WERI-Rb-1 (cell line): ENCODE data around the gene RRBP1.

Experiments
- DNase-seq: peaks from one replicate; pipeline ENCODE4 v3.0.0-alpha.2; 2020
- H3K27ac ChIP-seq: fragments of 250-450 bp; sonication (Bioruptor Pico); 2 replicates; pipeline ENCODE4 v1.5.1; 2020; ENCODE audit warnings: mild to moderate bottlenecking, moderate library complexity
- H3K27me3 ChIP-seq: fragments of 250-450 bp; sonication (Bioruptor Pico); 2 replicates; pipeline ENCODE4 v1.5.1; 2021; ENCODE audit warnings: mild to moderate bottlenecking, low read depth, moderate library complexity; ENCODE audit not compliant: insufficient read depth, severe bottlenecking
- H3K36me3 ChIP-seq: fragments of 250-450 bp; sonication (Bioruptor Pico); 2 replicates; pipeline ENCODE4 v1.5.1; 2020; ENCODE audit warnings: mild to moderate bottlenecking, moderate library complexity
- H3K4me3 ChIP-seq: 2 replicates; pipeline ENCODE4 v1.5.1; 2011; ENCODE audit warnings: low read depth, mild to moderate bottlenecking, control low read depth, low read length
- H3K9me3 ChIP-seq: fragments of 250-450 bp; sonication (Bioruptor Pico); 2 replicates; pipeline ENCODE4 v1.5.1; 2021; ENCODE audit warnings: mild to moderate bottlenecking, moderate library complexity; ENCODE audit not compliant: severe bottlenecking
- TF ChIP-seq, protein P1 (sequence below): IDR thresholded peaks from 2 replicates; pipeline ENCODE4 v1.5.1; 2011; ENCODE audit warnings: low read depth, mild to moderate bottlenecking, control low read depth, inconsistent platforms, low read length

The RRBP1 gene

DNA sequence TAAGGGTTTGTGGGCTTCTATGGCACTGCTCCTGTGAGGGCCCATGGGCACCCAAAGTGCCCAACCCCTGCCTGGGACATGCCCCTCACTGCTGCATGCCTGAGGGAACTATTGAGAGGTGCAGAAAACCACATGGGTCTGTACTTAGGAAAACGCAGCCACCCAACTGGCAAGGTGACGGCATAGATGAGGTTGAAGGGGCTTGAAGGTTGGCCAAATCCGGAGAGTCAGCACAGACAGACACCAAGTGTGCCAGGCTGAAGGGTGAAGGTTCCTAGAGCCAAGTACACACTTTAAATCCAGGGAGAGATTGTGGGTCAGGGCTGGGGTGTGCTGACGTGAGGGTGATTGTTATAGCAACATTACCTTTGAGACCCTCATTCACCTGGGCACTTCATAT lies 23.9 kb upstream of the RRBP1 start:
- H3K9me3 ChIP-seq = no peaks in the 10 kb centered on the region
- no peak overlapping the region for H3K4me3 ChIP-seq
- H3K36me3 ChIP-seq = no peaks in the 10 kb centered on the region
- no peak for DNase-seq
- H3K27me3 ChIP-seq = no peaks in the 10 kb centered on the region
- TF ChIP-seq, protein P1, sequence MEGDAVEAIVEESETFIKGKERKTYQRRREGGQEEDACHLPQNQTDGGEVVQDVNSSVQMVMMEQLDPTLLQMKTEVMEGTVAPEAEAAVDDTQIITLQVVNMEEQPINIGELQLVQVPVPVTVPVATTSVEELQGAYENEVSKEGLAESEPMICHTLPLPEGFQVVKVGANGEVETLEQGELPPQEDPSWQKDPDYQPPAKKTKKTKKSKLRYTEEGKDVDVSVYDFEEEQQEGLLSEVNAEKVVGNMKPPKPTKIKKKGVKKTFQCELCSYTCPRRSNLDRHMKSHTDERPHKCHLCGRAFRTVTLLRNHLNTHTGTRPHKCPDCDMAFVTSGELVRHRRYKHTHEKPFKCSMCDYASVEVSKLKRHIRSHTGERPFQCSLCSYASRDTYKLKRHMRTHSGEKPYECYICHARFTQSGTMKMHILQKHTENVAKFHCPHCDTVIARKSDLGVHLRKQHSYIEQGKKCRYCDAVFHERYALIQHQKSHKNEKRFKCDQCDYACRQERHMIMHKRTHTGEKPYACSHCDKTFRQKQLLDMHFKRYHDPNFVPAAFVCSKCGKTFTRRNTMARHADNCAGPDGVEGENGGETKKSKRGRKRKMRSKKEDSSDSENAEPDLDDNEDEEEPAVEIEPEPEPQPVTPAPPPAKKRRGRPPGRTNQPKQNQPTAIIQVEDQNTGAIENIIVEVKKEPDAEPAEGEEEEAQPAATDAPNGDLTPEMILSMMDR = no peak
- no peak overlapping the region for H3K27ac ChIP-seq

DNA sequence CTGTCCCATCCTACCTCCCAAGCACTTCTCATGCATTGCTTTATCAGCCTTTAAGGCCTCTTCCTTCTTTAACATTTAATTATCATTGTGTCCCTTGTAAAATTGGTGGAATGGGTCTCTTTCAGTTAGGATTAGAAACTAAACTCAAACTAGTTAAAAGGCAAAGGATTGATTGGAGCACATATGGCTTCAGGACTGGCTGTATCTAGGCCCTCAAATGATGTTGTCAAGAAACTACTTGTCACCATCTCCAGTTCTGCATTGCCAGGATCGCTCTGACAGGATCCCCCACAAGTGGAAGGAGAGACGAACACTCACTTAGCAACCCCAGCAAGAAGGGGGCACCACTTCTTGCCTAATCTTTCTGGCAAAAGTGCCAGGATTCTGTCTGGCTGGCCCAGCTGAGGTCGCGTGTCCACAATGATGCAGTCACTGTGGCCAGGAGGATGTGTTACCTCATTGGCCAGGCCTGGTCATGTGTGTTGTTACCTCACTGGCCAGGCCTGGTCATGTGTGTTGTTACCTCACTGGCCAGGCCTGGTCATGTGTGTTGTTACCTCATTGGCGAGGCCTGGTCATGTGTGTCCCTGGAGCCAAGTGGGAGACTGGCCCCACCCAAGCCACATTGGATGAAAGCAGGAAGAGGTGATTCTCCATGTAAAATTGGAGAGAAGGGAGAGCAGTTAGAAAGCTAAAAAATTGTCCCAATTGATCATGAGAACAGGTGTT lies 22.7 kb upstream of the RRBP1 start:
- no peak for DNase-seq
- H3K27ac ChIP-seq = no peak overlapping the region
- H3K27me3 ChIP-seq = no peaks in the 10 kb centered on the region
- TF ChIP-seq, protein P1 = no peak
- no peak overlapping the region for H3K4me3 ChIP-seq
- H3K9me3 ChIP-seq = no peaks in the 10 kb centered on the region
- no peaks in the 10 kb centered on the region for H3K36me3 ChIP-seq

DNA sequence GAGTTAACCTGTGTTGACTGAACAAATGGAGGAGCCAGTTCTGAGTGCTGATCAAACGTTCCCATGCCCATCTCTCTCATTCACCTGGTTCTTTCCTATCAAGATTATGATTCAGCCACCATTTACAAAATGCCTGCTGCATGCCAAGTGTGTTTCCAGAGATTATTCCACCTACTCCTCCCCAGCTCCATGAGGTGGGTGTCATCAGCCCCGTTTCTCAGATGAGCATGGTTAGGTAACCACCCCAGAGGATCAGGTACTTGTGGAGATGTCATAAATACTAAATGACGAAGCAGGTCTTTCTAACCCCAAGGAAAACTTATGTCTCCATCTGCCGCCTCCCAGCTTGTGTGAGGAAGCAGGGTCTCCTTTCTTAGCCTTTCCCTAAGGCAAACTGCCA lies 19.8 kb upstream of the RRBP1 start:
- H3K36me3 ChIP-seq = no peaks in the 10 kb centered on the region
- TF ChIP-seq, protein P1 = no peak
- H3K27me3 ChIP-seq = no peaks in the 10 kb centered on the region

DNA sequence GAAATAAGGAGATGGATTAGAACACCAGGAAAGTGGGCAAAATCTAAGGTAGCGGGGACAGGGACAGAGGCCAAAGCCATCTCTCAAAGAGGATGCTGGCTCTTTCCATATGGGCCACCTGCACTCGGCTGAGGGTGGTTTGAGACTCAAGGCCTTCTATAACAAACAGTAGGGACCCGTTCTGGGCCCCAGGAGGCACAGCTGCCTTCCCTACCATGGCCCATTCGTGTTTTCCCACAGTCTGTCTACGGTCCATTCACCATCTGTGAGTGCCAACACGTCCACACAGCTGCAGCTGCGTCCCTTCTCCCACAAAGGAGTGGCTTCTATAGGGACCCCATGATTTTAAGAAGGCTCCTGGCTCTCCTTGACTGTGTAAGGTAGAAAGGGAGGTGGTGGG lies 18.6 kb upstream of the RRBP1 start:
- no peak for DNase-seq
- Histone ChIP-seq H3K27ac (no peak overlapping the region), H3K27me3 (no peaks in the 10 kb centered on the region), H3K9me3 (peaks cover 4% of the 10 kb centered on the region), H3K4me3 (no peak overlapping the region), H3K36me3 (no peaks in the 10 kb centered on the region)
- TF ChIP-seq, protein P1 = no peak

More for the DNA sequence above, 19.8 kb upstream of the RRBP1 start:
- Histone ChIP-seq H3K9me3 (no peaks in the 10 kb centered on the region), H3K27ac (no peak overlapping the region), H3K4me3 (no peak overlapping the region)
- no peak for DNase-seq

DNA sequence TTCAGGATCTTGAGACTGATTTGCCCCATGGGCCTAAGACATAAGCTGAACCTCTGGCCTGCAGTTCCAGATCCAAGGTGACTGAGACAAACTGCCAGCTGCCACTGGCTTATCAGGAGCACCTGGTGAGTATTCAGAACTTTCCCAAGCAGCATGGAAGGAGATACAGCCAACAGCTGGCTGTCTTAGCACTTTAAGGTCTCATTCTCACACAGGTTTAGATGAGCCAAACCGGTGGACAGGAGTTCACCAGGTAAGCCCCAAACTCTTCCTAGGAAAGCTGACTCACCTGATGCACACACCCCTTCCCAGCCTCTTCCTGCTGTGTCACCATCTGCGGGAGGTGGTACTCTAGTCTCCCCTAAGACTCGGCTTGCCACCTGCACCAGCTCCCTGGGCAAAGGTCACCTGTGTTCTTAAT lies 17.9 kb upstream of the RRBP1 start, which contains the start of gene BANF2:
Gene BANF2, plus strand, starts transcription at position 36 of the 421 bp plus-strand sequence. CDS start 25,060 bp downstream, outside the sequence.
- no peak within 1 kb of the TSS for H3K4me3 ChIP-seq
- peaks cover 6% of the 10 kb centered on the region for H3K9me3 ChIP-seq
- no peak for DNase-seq
- H3K36me3 ChIP-seq = no peaks in the 10 kb centered on the region
- TF ChIP-seq, protein P1 = no peak
- H3K27ac ChIP-seq = no peak within 1 kb of the TSS
- H3K27me3 ChIP-seq = no peaks in the 10 kb centered on the region

DNA sequence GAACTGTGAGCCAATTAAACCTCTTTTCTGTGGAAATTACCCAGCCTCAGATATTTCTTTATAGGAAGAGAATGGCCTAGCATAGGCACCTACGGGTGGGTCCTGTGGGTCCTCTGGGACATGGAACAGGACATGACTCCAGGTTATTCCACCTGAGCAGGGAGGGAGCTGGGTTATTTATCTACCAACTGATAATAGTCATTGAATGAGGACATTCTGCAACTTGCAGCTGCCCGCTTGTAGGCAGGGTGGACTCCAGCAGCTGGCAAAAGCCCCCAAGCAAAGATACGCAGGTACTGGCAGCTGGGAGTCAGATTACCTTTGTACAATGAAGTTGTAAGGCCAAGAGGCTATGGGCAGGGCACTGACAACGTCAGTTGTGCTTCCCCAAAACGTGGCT lies 16.3 kb upstream of the RRBP1 start:
- no peak overlapping the region for H3K4me3 ChIP-seq
- no peak for DNase-seq
- H3K27me3 ChIP-seq = no peaks in the 10 kb centered on the region
- H3K36me3 ChIP-seq = no peaks in the 10 kb centered on the region
- no peak overlapping the region for H3K27ac ChIP-seq
- peaks cover 6% of the 10 kb centered on the region for H3K9me3 ChIP-seq
- TF ChIP-seq, protein P1 = no peak
